Suppressor macrophage (primary cell): ENCODE measurements around the gene LIX1.
"Not testable (repeated sequence)": the region's sequence is repeated elsewhere in the genome, so short reads cannot be mapped to it uniquely, and the experiment has no call there.

Experiments
- DNase-seq, 4 experiments: peaks; one replicate each; pipeline ENCODE4 v3.0.0-alpha.2; 2020 to 2022

The LIX1 gene

GRCh38 chr5:97101189-97101910 lies 41.1 kb downstream of the LIX1 start:
- DNase-seq = no peak

GRCh38 chr5:97100476-97100875 lies 41.9 kb downstream of the LIX1 start:
- peak in 1 of 4 experiments; percentile 3 for DNase-seq

DNA sequence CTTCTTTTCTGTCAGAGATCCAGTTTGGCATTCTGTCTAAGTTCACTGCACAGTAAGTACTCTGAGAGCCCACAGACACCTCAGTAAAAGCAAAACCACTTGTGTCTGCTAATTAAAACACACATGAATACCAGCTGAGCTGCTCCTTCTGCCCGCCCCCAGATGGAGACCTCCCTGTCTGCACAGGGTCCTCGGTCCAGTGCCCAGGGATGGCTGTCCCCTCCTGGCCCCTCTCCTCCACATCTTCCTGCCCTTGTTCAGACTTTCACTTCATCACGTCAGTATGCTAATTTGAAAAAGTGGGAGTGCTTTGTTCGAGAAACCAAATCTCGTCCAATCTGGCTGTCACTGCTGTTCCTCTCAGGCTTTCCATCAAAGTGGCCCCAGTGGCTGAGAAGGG lies 43.5 kb downstream of the LIX1 start:
- DNase-seq = no peak

DNA sequence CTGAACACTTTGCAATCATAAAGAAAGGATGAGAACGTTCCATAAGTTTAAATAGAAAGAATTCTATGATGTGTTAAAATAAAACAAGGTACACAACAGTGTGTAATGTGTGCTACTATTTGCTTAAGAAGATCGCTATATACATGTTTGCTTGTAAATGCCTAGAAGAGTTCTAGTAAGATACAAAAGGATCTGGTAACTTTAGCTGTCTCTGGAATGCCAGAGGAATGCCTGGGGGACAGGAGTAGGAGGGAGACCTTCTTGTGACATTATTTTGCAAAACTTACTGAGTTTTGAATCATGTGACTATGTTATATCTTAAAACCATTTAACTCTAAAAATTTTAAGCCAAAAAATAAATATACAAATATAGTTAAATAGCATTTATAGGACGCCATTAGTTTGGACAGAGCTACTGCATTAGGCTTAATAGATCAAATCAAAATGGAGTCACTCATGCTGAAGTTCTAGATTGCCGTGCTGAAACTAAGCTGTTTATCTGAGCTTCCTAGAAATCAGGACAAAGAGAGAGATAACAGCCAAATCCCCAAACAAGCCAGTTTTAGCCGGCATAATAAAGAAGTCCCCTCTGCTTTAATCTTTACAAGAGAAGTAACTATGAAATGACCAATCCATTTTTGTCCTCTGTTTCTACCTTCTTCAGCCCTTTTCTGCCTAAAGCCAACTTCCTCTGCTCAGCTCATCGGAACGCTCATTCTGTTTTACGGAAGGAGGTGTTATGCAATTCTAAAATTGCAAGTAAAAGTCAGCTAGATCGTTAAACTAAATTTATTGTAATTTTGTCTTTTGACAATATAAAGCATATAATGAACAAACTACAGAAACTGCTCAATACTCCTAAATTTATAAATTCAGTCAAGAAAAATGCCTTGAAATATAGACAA lies 44.8 kb downstream of the LIX1 start:
- DNase-seq = peak; percentile 33 to 78 (median 69)

- peak; percentile 23 to 58 (median 54) for DNase-seq
Observed at GRCh38 chr5:97096846-97097245, 45.6 kb downstream of the LIX1 start.

DNA sequence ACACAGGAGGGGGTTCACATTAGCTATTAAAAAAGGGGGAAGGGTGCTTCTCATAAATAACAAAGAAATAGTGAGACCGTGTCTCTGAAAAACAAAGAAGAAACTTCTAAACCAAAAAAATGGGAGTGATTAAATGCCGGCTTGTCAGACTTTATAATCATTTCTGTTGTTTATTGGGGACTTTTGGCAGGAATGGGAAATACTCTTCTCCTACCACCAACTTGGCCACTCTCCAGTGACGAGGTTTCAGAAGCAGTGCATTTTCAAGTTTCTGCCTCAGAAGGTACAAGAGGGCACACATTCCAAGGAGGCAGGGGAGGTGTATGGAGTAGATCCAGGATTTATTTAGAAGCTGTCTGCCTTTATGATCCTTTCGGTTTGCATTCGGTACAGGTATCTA lies 46.2 kb downstream of the LIX1 start:
- DNase-seq = no peak

DNA sequence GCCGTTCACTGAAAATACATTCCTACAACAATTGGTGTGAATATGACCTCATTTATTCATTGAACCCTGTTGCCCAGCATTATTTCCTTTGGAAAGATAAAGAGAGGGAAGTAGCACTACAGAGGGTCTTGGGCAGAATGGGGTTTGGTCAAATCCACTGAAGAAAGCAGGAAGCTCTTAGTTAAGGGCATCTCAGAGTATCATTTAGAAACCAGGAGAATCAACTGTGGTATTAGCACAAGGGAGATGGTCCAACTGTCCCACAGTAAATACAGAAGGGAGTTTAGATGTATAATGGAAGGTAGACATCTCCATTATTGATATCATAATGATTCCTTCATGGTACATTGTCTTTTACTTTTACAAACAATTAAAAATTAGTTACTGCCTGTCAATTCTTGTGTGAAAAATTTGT lies 47.1 kb downstream of the LIX1 start:
- no peak for DNase-seq

DNA sequence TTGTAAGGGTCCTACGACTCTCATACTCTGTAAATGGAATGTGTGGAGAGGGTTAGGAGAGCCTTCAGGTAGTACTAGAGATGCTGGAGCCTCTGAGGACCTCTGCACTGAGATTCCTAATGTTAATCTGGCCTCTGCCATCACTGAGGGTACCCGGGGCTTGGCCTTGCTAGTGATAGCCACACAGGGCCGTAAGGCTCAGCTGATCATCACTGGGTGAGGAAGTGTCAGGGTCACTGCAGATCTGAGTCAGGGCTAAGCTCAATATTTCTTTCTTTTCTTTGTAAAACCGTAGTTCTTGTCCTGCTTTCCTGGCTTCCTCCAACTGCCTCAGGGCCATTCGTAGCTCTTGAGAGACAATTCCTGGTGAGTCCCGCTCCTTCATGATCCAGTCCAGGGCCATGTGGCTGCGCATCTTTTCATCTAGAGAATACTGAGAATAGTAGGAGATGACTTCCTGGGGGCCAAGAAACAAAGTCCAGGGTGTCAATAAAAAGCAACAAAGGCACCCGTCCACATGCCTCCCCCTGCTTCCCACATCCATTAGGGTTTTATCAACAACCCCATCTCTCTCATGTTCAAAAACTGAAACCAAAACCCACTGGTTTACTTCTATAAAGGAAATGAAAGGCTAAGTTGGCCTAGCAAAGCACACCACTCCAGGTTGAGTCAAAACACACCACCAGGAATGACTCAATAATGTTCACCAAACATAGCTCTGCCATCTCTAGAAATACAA lies 47.7 kb downstream of the LIX1 start:
- DNase-seq = no peak

DNA sequence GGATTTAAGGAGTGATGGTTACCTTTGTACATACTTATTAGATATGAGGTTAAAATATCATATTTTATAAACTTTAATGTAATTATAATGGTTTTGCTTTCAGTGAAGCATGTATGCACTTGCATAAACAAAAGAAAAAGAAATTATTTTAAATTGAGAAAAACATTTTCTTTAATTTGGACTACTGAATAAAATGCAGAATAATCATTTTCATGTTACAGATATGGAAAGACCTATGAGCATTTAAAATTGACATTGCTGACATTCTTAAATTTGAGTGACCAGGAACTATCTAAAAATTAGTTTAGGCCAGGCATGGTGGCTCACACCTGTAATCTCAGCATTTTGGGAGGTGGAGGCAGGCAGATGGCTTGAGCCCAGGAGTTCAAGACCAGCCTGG lies 49.2 kb downstream of the LIX1 start:
- no peak for DNase-seq

DNA sequence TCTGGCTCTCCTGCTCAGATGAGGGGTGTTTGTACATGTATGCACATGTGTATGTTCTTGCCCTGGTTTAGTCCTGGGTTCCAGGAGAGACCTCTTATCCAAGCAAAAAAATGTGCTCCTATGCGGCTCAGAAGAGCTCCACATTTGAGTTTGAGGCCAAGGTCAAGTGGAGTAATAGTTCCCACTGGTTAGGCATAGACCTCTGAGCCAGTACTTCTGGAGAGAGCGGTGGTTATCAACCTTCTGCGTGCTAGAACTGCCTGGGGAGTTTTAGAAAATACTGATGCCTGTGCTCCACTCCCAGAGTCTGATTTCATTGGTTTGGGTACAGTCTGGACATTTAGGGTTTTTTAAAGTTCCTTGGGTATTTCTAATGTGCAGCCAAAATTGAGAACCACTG lies 51.5 kb downstream of the LIX1 start:
- no peak for DNase-seq

GRCh38 chr5:97089149-97089801 lies 53.1 kb downstream of the LIX1 start:
- DNase-seq = peak; percentile 17 to 36 (median 26)

DNA sequence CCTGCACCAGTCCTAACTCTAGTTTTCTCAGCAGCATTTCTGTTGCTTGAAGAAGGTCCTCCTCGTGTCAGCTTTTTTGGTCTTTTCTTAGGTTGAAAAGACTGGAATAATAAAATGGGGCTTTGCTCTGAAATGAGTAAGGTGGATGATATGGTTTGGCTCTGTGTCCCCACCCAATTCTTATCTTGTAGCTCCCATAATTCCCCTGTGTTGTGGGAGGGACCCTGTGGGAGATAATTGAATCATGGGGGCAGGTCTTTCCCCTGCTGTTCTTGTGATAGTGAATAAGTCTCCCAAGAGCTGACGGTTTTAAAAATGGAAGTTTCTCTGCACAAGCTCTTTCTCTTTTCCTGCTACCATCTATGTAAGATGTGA lies 53.6 kb downstream of the LIX1 start:
- no peak for DNase-seq

DNA sequence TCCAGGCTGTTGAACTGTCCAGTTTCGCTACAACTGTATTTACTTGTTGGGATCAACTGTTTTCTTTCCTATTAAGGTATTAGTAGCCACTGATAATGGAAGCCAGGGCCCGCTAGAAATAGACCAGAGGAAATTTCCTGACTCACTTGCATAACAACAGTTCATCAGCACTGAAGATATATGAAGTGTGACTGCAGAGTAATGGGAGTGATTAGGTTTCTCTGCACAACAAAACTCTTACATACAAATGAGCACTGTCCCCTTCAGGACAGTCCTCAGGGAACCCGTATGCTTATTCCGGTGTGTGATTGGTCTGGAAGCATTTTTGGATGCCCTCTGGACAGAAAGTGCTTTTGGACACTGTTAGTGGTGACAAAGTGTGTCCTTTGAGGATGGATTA lies 55.3 kb downstream of the LIX1 start:
- DNase-seq = no peak

GRCh38 chr5:97085459-97086181 lies 56.8 kb downstream of the LIX1 start:
- DNase-seq = peak; percentile 68 to 87 (median 82)

- not testable (repeated sequence) for DNase-seq
Observed at GRCh38 chr5:97084782-97085458, 57.5 kb downstream of the LIX1 start.

- DNase-seq = peak; percentile 56 to 82 (median 68)
Observed at GRCh38 chr5:97078958-97079743, 63.3 kb downstream of the LIX1 start.

DNA sequence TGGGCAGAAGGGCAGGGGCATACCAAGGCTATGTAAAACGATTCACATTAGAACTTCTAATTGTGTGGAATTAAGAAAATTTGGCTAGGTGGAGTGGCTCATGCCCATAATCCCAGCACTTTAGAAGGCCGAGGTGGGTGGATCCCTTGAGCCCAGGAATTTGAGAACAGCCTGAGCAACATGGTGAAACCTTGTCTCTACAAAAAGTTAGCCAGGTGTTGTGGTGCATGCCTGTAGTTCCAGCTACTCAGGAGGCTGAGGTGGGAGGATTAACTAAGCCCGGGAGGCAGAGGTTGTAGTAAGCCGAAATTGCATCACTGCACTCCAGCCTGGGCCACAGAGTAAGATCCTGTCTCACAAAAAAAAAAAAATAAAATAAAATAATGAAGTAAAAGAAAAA lies 65.2 kb downstream of the LIX1 start:
- DNase-seq = no peak

GRCh38 chr5:97076098-97076497 lies 66.3 kb downstream of the LIX1 start:
- DNase-seq = no peak

DNA sequence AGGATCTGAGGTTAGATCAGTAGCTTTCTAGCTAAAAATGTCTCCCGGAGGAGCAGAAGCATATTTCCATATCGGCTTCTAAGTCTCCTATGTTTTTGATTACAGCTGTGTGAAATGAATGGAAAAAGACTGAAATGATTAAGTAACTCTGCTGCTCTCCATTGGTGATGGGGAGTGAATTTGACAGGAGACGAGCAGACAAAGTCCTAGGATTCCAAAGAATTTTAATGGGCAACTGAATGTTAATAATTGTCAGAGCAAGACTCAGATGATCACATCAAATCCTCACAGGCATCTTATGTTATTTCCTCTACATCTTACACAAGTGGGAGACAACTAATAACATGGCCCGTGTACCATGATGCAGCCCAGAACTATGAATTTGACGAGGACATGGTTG lies 66.8 kb downstream of the LIX1 start:
- DNase-seq = no peak

GRCh38 chr5:97074859-97075489 lies 67.4 kb downstream of the LIX1 start:
- DNase-seq = no peak
